ENCODE measurements around the gene LUC7L3.
A peak's percentile ranks its signal among the peaks of the same experiment; 100 is the strongest.
"Not testable (repeated sequence)": the region's sequence is repeated elsewhere in the genome, so short reads cannot be mapped to it uniquely, and the experiment has no call there.

LUC7L3 gene
- total RNA-seq = 128 to 187 reads per million in 2 donors

GRCh38 chr17:50719144-50719923 lies at the start of gene LUC7L3:
Gene LUC7L3, plus strand, starts transcription at chr17:50719603. Its CDS starts 130 bp downstream, at chr17:50719733.
- DNase-seq = peak; percentile 85 to 96 (median 90)

DNA sequence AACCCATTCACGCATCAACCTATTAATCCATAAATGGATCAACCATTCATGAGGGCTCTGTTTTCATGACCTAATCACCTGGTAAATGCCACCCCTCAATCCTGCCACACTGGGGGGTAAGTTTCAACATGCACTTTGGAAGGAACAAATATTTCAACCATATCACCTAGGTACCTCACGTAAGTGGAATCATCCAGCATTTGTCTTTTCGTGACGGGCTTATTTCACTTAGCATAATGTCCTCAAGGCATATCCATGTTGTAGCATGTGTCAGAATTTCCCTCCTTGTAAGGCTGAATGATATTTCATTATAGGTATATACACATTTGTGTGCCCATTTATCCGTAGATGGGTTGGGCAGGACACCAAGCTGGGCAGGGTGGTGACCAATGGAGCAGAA lies 47.3 kb upstream of the LUC7L3 start:
- no peak for DNase-seq

- DNase-seq = no peak
Measured at GRCh38 chr17:50672831-50673551, 46.4 kb upstream of the LUC7L3 start.

DNA sequence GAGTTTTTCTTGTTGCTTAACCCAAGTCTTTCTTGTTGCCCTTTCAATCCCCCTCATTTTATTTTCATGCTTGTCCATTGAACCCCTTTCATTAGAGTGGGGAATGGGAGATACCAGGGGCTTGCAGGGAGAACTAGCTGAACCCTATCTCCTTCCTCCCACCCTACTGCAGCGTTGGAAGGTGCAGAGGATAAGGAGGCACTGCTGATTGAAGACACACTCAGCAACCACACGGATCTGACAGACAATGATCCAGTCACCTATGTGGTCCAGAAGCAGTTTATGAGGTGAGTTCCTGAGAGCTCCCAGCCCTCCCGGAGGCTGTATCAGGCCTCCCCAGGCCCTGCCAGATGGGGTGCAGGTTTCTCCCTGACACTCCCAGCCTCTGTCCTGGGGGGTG lies 44.2 kb upstream of the LUC7L3 start:
- DNase-seq = no peak

DNA sequence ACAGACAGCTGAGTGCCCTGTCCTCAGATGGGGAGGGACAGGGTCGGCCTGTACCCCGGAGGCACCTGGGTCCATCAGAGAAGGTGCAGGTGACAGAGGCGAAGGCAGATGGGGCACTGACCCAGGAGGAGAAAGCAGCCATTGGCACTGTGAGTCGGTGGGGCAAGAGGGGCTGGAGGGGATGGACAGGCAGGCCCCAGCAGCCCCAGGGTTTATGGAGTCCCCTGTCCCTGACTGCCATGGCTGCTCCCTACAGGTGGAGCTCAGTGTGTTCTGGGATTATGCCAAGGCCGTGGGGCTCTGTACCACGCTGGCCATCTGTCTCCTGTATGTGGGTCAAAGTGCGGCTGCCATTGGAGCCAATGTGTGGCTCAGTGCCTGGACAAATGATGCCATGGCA lies 43.8 kb upstream of the LUC7L3 start:
- DNase-seq = no peak

DNA sequence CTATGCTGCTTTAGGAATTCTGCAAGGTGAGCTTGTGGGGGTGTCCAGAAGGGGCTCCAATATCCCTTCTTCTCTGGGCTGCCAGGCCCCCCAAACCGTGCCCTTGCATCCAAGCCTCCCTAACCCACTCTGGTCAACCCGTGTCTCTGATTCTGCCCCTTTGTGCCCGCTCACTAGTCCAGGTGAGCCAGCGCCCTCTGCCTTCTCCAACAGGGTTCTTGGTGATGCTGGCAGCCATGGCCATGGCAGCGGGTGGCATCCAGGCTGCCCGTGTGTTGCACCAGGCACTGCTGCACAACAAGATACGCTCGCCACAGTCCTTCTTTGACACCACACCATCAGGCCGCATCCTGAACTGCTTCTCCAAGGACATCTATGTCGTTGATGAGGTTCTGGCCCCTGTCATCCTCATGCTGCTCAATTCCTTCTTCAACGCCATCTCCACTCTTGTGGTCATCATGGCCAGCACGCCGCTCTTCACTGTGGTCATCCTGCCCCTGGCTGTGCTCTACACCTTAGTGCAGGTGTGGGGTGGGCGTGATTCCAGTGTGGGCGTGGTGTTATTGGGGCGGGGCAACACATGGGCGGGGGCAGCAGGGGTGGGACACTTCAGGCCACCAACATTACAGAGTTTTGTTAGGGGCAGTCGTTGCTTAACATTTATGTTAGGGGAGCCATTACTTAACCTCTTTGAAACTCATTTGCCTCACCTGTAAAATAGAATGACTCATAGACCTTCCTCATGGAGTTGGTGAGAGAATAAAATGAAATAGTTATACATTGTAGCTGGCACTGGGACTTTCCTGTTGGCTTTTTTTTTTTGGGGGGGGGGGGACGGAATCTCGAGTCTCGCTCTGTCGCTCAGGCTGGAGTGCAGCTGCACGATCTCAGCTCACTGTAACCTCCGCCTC lies 43.1 kb upstream of the LUC7L3 start:
- no peak for DNase-seq

DNA sequence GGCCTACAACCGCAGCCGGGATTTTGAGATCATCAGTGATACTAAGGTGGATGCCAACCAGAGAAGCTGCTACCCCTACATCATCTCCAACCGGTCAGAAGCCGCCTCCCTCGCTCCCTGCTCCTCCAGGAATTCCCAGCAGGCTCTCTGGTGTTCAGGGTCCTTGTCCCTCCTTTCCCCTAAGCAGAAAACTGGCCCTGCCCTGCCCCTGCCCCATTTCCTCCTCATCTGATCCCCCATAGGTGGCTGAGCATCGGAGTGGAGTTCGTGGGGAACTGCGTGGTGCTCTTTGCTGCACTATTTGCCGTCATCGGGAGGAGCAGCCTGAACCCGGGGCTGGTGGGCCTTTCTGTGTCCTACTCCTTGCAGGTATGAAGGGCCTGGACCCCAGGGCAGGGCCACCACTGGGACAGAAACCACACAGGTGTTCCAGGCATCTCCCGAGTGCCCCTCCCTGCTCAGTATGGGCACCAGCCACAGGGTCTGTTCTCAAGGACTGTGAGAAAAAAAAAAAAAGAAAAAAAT lies 41.5 kb upstream of the LUC7L3 start:
- DNase-seq = no peak

DNA sequence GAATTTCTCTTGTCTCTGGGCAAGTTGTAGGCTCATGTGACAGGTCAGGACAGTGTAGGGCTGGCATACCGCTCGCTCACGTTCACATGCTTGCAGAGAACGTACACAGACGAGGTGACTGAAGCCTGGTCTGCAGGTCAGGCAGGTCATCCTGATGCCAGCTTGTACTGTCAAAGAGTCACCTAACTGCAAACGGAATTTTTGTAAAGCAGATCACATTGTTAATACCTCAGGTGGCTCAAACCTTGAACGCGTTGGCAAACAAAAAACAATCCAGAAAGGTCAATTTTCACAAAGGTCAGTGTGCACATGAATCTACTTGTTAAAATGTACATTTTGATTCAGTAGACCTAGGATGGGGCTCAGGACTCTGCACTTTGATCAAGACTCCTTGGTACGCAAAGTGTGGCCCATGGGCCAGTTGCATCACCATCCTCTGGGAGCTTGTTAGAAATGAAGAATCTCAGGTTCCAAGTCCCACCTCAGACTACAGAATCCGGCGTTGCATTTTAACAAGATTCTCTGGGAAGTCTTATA lies 40.3 kb upstream of the LUC7L3 start:
- no peak for DNase-seq

DNA sequence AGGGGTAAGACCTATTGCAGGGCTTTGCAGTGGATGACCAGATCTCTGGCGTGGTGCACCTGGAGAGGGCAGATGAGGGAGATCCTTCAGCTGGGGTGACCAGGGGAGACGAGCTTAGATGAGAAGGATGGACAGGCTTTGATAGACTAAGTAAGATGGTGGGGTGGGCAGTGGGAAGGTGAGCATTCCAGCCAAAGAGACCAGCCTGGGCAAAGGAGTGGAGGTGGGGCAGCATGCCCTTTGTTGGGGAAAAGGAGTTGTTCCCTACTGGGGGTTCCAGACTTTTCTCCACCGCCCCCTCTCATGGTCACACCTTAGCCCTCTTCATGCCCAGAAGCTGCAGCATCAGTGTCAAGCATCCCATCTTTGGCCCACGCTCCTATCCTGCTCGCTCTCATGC lies 39.3 kb upstream of the LUC7L3 start:
- no peak for DNase-seq

GRCh38 chr17:50680543-50681262 lies 38.7 kb upstream of the LUC7L3 start:
- not testable (repeated sequence) for DNase-seq

GRCh38 chr17:50681263-50682200 lies 37.9 kb upstream of the LUC7L3 start:
- peak in 1 of 5 experiments; percentile 10 for DNase-seq

DNA sequence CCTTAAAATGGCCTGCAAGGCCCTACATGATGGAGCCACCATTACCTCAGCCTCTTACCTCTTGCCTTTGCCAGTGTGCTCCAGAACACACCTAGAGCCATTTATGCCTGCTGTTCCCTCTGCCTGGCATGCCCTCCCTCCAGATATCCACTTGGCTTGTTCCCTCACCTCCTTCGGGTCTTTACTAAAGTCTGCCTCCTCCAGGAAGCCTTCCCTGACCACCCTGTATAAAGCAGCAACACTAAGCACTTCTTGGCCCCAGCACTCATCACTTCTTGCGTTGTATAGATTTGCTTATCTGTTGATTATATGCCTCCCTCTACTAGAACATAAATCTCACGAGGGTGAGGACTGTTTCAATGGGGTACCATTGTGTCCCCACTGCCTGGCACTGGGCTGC lies 37.0 kb upstream of the LUC7L3 start:
- DNase-seq = no peak

DNA sequence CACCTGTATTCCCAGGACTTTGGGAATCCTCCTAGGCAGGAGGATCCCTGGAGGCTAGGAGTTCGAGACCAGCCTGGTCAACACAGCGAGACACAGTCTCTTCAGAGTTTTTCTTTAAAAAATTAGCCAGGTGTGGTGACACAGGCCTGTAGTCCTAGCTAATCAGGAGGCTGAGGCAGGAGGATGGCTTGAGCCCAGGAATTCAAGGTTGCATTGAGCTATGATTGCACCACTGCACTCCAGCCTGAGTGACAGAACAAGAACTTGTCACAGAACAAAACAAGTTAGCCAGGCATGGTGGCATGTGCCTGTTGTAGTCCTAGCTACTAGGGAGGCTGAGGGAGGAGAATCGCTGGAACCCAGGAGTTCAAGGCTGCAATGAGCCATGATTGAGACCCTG lies 36.5 kb upstream of the LUC7L3 start:
- DNase-seq = no peak

GRCh38 chr17:50683434-50684287 lies 35.7 kb upstream of the LUC7L3 start:
- no peak for DNase-seq

GRCh38 chr17:50684288-50684611 lies 35.2 kb upstream of the LUC7L3 start:
- DNase-seq = no peak

DNA sequence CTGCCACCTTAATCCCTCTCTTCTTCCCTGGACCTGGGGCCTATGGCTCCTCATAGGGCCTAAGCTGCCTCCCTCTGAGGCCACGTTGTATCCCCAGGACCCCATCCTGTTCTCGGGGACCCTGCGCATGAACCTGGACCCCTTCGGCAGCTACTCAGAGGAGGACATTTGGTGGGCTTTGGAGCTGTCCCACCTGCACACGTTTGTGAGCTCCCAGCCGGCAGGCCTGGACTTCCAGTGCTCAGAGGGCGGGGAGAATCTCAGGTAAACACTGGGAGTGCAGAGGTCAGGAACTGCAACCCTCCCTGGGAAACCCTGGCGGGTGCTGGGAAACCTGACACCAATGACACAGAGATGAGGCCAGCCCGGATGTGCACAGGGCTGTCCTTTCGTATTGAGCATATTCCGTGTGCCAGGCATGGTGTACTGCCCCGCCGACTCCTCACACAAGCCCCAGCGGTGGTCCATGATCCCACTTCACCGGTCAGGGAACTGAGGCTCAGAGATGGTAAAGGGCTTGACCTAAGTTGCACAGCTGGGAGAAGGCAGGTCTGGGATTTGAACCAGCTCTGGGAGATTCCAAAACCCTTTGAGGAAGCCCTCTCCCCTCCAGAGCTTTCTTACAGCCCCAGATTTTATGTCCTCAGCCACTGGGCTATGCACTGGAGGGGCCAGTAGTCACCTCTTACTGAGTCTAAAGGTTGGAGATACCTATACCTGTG lies 34.6 kb upstream of the LUC7L3 start:
- DNase-seq = no peak

DNA sequence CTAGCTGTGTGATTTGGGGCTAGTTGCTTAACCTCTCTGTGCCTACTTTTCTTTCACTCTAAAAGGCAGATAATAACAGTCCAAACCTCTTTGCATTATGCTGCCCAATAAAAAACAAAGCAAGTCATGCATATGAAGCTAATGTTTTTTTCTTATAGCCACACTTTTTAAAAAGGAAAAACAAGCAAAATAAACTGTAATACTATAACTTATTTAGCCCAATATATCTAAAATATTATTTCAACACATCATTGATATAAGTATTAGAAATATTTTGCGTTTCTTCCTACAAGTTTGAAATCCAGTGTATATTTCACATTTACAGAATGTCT lies 34.1 kb upstream of the LUC7L3 start:
- no peak for DNase-seq

GRCh38 chr17:50685691-50686493 lies 33.5 kb upstream of the LUC7L3 start:
- DNase-seq = no peak
